GM12878 (cell line): Measurements from ENCODE around the gene RUFY2. TPM values are rescaled to one million over a fixed set of nuclear protein-coding genes. Genes with fewer than 3 reads are reported as not detected.

Experiments
- ASH2L ChIP-seq: fragments of 300-600, 200-600 bp; sonication (generic); IDR thresholded peaks from 2 replicates; pipeline ENCODE4 v1.6.1; 2017; ENCODE audit warnings: low read depth, mild to moderate bottlenecking, borderline replicate concordance
- BACH1 ChIP-seq: fragments of 450-650 bp; IDR thresholded peaks from 2 replicates; pipeline ENCODE4 v1.6.1; 2017; ENCODE audit warnings: mild to moderate bottlenecking, borderline replicate concordance
- CHD1 ChIP-seq: IDR thresholded peaks from 2 replicates; pipeline ENCODE4 v1.6.1; 2012; ENCODE audit warnings: low read depth, low read length, improper control_type of control experiment
- ETV6 ChIP-seq, 2 experiments: fragments of 450-650 bp in 1 of 2; IDR thresholded peaks in 1 of 2; conservative IDR thresholded peaks in 1 of 2; 2 replicates each; pipeline ENCODE4 v1.6.1; 2014; ENCODE audit warnings: antibody characterized with exemption in 1 of 2, borderline replicate concordance in 1 of 2, low read depth in 1 of 2, mild to moderate bottlenecking in 1 of 2, moderate library complexity in 1 of 2
- MTA2 ChIP-seq: fragments of 450-650 bp; IDR thresholded peaks from 2 replicates; pipeline ENCODE4 v1.6.1; 2016; ENCODE audit warnings: low read depth, mild to moderate bottlenecking, moderate library complexity
- PML ChIP-seq: IDR thresholded peaks from 2 replicates; pipeline ENCODE4 v1.6.1; 2012; ENCODE audit warnings: low read length, inconsistent platforms
- RCOR1 ChIP-seq: conservative IDR thresholded peaks from 2 replicates; pipeline ENCODE4 v1.6.1; 2012; ENCODE audit warnings: low read depth, low read length, improper control_type of control experiment
- STAT1 ChIP-seq: fragments of 450-650 bp; conservative IDR thresholded peaks from 2 replicates; pipeline ENCODE4 v1.6.1; 2014; ENCODE audit warnings: antibody characterized with exemption, mild to moderate bottlenecking
- ZSCAN29 ChIP-seq: fragments of 450-650 bp; IDR thresholded peaks from 2 replicates; pipeline ENCODE4 v1.6.1; 2017; ENCODE audit warnings: mild to moderate bottlenecking, moderate library complexity
- polyA plus RNA-seq, 11 experiments: library from polyadenylated mRNA; depleted of rRNA in 4 of 11; unstranded in 6 of 11; stranded (reverse) in 5 of 11; fragments of >200 nt; fragmentation: Nextera tagmentation in 4 of 11; fragmentation: Illumina TruSeq in 1 of 11; extraction: Ambion mirVana in 4 of 11; extraction: Trizol in 1 of 11; gene quantifications; 1 replicate in 1 of 11; 2 replicates in 10 of 11; pipeline versions ENCODE4 v1.2.1 to v1.2.3, GENCODE V29; 2011 to 2016; ENCODE audit warnings: inconsistent platforms in 2 of 11, missing spikeins in 2 of 11, low read depth in 1 of 11
- total RNA-seq, 4 experiments: library from RNA; depleted of rRNA in 3 of 4; stranded (reverse); fragments of >200 nt in 3 of 4; fragmentation: Illumina TruSeq in 1 of 4; extraction: Trizol in 1 of 4; gene quantifications; 2 replicates each; pipeline versions ENCODE4 v1.2.1 to v1.2.3, GENCODE V29; 2013 to 2021
- TF ChIP-seq, protein P1 (sequence below): IDR thresholded peaks from 2 replicates; pipeline ENCODE4 v1.6.1; 2011; ENCODE audit warnings: mild to moderate bottlenecking, low read depth, low read length, moderate library complexity; ENCODE audit not compliant: insufficient replicate concordance
- TF ChIP-seq, protein P2 (sequence below): fragments of 450-650 bp; IDR thresholded peaks from 2 replicates; pipeline ENCODE4 v1.6.1; 2017; ENCODE audit warnings: mild to moderate bottlenecking, moderate library complexity
- TF ChIP-seq, protein P3 (sequence below): fragments of 450-650 bp; IDR thresholded peaks from 2 replicates; pipeline ENCODE4 v1.6.1; 2016; ENCODE audit warnings: mild to moderate bottlenecking
- TF ChIP-seq, protein P4 (sequence below): fragments of 450-650 bp; IDR thresholded peaks from 2 replicates; pipeline ENCODE4 v1.6.1; 2017; ENCODE audit warnings: mild to moderate bottlenecking
- TF ChIP-seq, protein P5 (sequence below): fragments of 450-650 bp; IDR thresholded peaks from 2 replicates; pipeline ENCODE4 v1.6.1; 2017; ENCODE audit warnings: mild to moderate bottlenecking, moderate library complexity
- TF ChIP-seq, protein P6 (sequence below): IDR thresholded peaks from 2 replicates; pipeline ENCODE4 v1.6.1; 2011; ENCODE audit warnings: low read depth, low read length, improper control_type of control experiment, borderline replicate concordance

The RUFY2 gene
- total and polyA plus RNA-seq, 10 of the 15 experiments (the other 5 are each of a cell fraction or from before 2014, with no cell fraction given), result 1.7 to 8.4 (median 5.8) TPM

DNA sequence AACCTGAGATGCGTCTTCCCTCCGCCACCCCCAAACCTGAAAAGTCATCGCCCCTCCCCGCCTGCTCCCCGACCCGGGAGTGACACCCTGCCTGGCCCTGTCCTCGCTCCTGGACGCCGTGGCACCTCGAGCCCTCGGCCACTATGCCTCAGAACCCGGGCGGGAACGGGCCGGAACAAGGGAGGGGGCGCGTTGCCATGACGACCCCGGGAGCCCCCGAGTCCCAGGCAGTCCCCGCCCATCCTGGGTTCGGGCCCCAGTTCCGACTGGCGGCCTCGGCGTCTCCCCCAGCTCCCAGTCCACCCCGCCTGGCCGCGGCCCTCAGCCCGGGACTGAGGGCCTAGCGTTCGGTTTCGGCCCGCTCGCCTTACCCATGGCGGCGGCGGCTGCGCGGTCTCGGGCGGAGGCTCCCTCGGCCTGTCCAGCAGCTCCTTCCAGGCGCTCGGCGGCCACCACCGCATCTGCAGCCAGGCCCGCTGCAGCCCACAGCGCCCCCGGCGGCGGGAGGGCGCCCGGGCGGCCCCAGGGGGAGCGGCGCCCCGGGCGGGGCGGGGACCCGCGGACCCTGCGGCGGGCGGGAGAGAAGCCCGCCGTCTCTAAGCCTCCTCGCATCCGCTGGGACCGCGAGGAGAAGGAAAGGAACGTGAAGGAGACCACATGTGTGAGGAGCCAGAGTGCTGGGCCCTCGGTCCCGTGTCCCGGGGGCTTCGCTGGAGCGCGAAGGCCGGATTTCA lies at the start of gene RUFY2 (continued):
- TF ChIP-seq, protein P1, sequence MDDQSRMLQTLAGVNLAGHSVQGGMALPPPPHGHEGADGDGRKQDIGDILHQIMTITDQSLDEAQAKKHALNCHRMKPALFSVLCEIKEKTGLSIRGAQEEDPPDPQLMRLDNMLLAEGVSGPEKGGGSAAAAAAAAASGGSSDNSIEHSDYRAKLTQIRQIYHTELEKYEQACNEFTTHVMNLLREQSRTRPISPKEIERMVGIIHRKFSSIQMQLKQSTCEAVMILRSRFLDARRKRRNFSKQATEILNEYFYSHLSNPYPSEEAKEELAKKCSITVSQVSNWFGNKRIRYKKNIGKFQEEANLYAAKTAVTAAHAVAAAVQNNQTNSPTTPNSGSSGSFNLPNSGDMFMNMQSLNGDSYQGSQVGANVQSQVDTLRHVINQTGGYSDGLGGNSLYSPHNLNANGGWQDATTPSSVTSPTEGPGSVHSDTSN, result no peak
- no peak for TF ChIP-seq CHD1
- no peak; the same call in 1 of the 2 replicates for TF ChIP-seq ZSCAN29
- no peak for TF ChIP-seq STAT1
- TF ChIP-seq, protein P2, sequence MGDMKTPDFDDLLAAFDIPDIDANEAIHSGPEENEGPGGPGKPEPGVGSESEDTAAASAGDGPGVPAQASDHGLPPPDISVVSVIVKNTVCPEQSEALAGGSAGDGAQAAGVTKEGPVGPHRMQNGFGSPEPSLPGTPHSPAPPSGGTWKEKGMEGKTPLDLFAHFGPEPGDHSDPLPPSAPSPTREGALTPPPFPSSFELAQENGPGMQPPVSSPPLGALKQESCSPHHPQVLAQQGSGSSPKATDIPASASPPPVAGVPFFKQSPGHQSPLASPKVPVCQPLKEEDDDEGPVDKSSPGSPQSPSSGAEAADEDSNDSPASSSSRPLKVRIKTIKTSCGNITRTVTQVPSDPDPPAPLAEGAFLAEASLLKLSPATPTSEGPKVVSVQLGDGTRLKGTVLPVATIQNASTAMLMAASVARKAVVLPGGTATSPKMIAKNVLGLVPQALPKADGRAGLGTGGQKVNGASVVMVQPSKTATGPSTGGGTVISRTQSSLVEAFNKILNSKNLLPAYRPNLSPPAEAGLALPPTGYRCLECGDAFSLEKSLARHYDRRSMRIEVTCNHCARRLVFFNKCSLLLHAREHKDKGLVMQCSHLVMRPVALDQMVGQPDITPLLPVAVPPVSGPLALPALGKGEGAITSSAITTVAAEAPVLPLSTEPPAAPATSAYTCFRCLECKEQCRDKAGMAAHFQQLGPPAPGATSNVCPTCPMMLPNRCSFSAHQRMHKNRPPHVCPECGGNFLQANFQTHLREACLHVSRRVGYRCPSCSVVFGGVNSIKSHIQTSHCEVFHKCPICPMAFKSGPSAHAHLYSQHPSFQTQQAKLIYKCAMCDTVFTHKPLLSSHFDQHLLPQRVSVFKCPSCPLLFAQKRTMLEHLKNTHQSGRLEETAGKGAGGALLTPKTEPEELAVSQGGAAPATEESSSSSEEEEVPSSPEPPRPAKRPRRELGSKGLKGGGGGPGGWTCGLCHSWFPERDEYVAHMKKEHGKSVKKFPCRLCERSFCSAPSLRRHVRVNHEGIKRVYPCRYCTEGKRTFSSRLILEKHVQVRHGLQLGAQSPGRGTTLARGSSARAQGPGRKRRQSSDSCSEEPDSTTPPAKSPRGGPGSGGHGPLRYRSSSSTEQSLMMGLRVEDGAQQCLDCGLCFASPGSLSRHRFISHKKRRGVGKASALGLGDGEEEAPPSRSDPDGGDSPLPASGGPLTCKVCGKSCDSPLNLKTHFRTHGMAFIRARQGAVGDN, result no peak
- TF ChIP-seq, protein P3, sequence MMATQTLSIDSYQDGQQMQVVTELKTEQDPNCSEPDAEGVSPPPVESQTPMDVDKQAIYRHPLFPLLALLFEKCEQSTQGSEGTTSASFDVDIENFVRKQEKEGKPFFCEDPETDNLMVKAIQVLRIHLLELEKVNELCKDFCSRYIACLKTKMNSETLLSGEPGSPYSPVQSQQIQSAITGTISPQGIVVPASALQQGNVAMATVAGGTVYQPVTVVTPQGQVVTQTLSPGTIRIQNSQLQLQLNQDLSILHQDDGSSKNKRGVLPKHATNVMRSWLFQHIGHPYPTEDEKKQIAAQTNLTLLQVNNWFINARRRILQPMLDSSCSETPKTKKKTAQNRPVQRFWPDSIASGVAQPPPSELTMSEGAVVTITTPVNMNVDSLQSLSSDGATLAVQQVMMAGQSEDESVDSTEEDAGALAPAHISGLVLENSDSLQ, result peak; percentile 30; the same call in 1 of the 2 replicates
- TF ChIP-seq MTA2, result no peak
- no peak for TF ChIP-seq ETV6 (conservative IDR thresholded peaks at IDR 0.05 in 1 of 2, IDR thresholded peaks at IDR 0.05 in 1 of 2; ENCODE audit: borderline replicate concordance in 1 of 2, low read depth in 1 of 2)
- TF ChIP-seq PML, result no peak; the same call in 1 of the 2 replicates
- TF ChIP-seq, protein P4, sequence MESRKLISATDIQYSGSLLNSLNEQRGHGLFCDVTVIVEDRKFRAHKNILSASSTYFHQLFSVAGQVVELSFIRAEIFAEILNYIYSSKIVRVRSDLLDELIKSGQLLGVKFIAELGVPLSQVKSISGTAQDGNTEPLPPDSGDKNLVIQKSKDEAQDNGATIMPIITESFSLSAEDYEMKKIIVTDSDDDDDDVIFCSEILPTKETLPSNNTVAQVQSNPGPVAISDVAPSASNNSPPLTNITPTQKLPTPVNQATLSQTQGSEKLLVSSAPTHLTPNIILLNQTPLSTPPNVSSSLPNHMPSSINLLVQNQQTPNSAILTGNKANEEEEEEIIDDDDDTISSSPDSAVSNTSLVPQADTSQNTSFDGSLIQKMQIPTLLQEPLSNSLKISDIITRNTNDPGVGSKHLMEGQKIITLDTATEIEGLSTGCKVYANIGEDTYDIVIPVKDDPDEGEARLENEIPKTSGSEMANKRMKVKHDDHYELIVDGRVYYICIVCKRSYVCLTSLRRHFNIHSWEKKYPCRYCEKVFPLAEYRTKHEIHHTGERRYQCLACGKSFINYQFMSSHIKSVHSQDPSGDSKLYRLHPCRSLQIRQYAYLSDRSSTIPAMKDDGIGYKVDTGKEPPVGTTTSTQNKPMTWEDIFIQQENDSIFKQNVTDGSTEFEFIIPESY, result no peak; the same call in 1 of the 2 replicates
- TF ChIP-seq RCOR1, result 0 out of 2 replicates have a peak, but pooled peaks have one; percentile 25
- TF ChIP-seq BACH1, result peak; percentile 84; the same call in 1 of the 2 replicates
- TF ChIP-seq, protein P5, sequence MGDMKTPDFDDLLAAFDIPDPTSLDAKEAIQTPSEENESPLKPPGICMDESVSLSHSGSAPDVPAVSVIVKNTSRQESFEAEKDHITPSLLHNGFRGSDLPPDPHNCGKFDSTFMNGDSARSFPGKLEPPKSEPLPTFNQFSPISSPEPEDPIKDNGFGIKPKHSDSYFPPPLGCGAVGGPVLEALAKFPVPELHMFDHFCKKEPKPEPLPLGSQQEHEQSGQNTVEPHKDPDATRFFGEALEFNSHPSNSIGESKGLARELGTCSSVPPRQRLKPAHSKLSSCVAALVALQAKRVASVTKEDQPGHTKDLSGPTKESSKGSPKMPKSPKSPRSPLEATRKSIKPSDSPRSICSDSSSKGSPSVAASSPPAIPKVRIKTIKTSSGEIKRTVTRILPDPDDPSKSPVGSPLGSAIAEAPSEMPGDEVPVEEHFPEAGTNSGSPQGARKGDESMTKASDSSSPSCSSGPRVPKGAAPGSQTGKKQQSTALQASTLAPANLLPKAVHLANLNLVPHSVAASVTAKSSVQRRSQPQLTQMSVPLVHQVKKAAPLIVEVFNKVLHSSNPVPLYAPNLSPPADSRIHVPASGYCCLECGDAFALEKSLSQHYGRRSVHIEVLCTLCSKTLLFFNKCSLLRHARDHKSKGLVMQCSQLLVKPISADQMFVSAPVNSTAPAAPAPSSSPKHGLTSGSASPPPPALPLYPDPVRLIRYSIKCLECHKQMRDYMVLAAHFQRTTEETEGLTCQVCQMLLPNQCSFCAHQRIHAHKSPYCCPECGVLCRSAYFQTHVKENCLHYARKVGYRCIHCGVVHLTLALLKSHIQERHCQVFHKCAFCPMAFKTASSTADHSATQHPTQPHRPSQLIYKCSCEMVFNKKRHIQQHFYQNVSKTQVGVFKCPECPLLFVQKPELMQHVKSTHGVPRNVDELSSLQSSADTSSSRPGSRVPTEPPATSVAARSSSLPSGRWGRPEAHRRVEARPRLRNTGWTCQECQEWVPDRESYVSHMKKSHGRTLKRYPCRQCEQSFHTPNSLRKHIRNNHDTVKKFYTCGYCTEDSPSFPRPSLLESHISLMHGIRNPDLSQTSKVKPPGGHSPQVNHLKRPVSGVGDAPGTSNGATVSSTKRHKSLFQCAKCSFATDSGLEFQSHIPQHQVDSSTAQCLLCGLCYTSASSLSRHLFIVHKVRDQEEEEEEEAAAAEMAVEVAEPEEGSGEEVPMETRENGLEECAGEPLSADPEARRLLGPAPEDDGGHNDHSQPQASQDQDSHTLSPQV, result no peak
- TF ChIP-seq, protein P6, sequence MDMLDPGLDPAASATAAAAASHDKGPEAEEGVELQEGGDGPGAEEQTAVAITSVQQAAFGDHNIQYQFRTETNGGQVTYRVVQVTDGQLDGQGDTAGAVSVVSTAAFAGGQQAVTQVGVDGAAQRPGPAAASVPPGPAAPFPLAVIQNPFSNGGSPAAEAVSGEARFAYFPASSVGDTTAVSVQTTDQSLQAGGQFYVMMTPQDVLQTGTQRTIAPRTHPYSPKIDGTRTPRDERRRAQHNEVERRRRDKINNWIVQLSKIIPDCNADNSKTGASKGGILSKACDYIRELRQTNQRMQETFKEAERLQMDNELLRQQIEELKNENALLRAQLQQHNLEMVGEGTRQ, result no peak
- TF ChIP-seq ASH2L, result no peak
